Measurements from ENCODE around the gene MYH4. TPM values are rescaled to one million over a fixed set of nuclear protein-coding genes. Genes with fewer than 3 reads are reported as not detected.

Gene MYH4
- total RNA-seq, 1 experiment from 2014 or later, result not detected

- DNase-seq (ENCODE audit: low spot score), result no peak
Measured at GRCh38 chr17:10421900-10422542, 47.3 kb downstream of the MYH4 start, which contains the start of gene MYH8. MYH8 (minus strand) TSS chr17:10421950; CDS start chr17:10420227, 1,723 bp downstream.

- DNase-seq (ENCODE audit: low spot score), result no peak
Measured at GRCh38 chr17:10421211-10421610, 48.1 kb downstream of the MYH4 start.

- DNase-seq (ENCODE audit: low spot score), result no peak
Measured at GRCh38 chr17:10420811-10421210, 48.5 kb downstream of the MYH4 start.

- DNase-seq (ENCODE audit: low spot score), result no peak
Measured at GRCh38 chr17:10417431-10417830, 51.9 kb downstream of the MYH4 start.

GRCh38 chr17:10415161-10415560 is 54.2 kb downstream of the MYH4 start:
- DNase-seq (ENCODE audit: low spot score), result no peak

GRCh38 chr17:10403589-10403988 is 65.8 kb downstream of the MYH4 start:
- DNase-seq (ENCODE audit: low spot score), result no peak

GRCh38 chr17:10398352-10398751 is 71.0 kb downstream of the MYH4 start:
- no peak for DNase-seq (ENCODE audit: low spot score)

- DNase-seq (ENCODE audit: low spot score), result no peak
Measured at GRCh38 chr17:10396524-10397163, 72.7 kb downstream of the MYH4 start.

- no peak for DNase-seq (ENCODE audit: low spot score)
Measured at GRCh38 chr17:10394201-10394887, 75.0 kb downstream of the MYH4 start.

Other genes with a start within 250 kb of the MYH4 start
- not detected in 2 replicates for gene MYH13, start 96.6 kb downstream of the MYH4 start, total RNA-seq (2014; rRNA removed; shearing (Covaris generic))
- gene MYH8, start 47.6 kb downstream of the MYH4 start, total RNA-seq (2014; rRNA removed; shearing (Covaris generic)), result not detected in 2 replicates
- not detected in 2 replicates for gene MYH1, start 49.0 kb upstream of the MYH4 start, total RNA-seq (2014; rRNA removed; shearing (Covaris generic))
- 0.12 and 0.17 TPM in 2 replicates for gene MYH2, start 80.1 kb upstream of the MYH4 start, total RNA-seq (2014; rRNA removed; shearing (Covaris generic))
- gene MYH3, start 187.8 kb upstream of the MYH4 start, total RNA-seq (2014; rRNA removed; shearing (Covaris generic)), result 3.9 and 5.6 TPM in 2 replicates
- gene SCO1, start 228.0 kb upstream of the MYH4 start, total RNA-seq (2014; rRNA removed; shearing (Covaris generic)), result 51.6 and 58.9 TPM in 2 replicates
- 8.4 and 11.1 TPM in 2 replicates for gene ADPRM, start 228.0 kb upstream of the MYH4 start, total RNA-seq (2014; rRNA removed; shearing (Covaris generic))

All from A172 (cell line).